ENCODE measurements around the gene SNRPD2.
A peak's percentile ranks its signal among the peaks of the same experiment; 100 is the strongest.

- TF ChIP-seq CTCF (optimal IDR thresholded peaks at IDR 0.05 in 1 of 3, IDR thresholded peaks at IDR 0.05 in 1 of 3, conservative IDR thresholded peaks at IDR 0.05 in 1 of 3; ENCODE audit: extremely low read depth in 1 of 3, insufficient read depth in 2 of 3, low read length in 3 of 3) (peak in 2 of 3 experiments; percentile 20 to 29), EZH2 (IDR thresholded peaks at IDR 0.05; ENCODE audit: low read length) (no peak)
Measured at GRCh38 chr19:45717131-45717982, 25.6 kb upstream of the SNRPD2 start.

Data from keratinocyte (primary cell).